Breast epithelium (tissue), 3 donors: ENCODE measurements around the gene RSPRY1.

Experiments used
- CTCF ChIP-seq, 3 donors: fragments of 450-650 bp; IDR thresholded peaks; one replicate each; pipeline ENCODE4 v1.5.1; 2016 to 2017; ENCODE audit warnings: antibody characterized with exemption in 3 of 3, mild to moderate bottlenecking in 3 of 3, moderate library complexity in 3 of 3
- POLR2A ChIP-seq: fragments of 450-650 bp; IDR thresholded peaks from one replicate; pipeline ENCODE4 v1.6.1; 2016; ENCODE audit warnings: antibody characterized with exemption, mild to moderate bottlenecking, moderate library complexity

- no peak for TF ChIP-seq POLR2A
- TF ChIP-seq CTCF (IDR thresholded peaks at IDR 0.05) = no peak
Measured at GRCh38 chr16:57265850-57266530, 79.9 kb downstream of the RSPRY1 start.
